Activated CD8-positive, alpha-beta T cell treated with anti-CD3 and anti-CD28 coated beads for 36 hours (primary cell): ENCODE results near the gene LRRC4B. TPM values are rescaled to one million over a fixed set of nuclear protein-coding genes. Genes with fewer than 3 reads are reported as not detected.

Source experiments
- ATAC-seq: fragments of 200-7000 bp; cut with Tn5 transposase; one replicate; pipeline ENCODE4 v1.10.0; 2021; ENCODE audit warnings: mild to moderate bottlenecking, moderate library complexity
- CTCF ChIA-PET: fragments of 350-600 bp; sonication (Branson Sonifier 250); formaldehyde crosslinking; loops from one replicate; lab custom pipeline; 2021; ENCODE audit warnings: antibody characterized with exemption; lab: Charles Lee
- POLR2A ChIA-PET: fragments of 350-600 bp; sonication (Branson Sonifier 250); formaldehyde crosslinking; loops from one replicate; lab custom pipeline; 2021; ENCODE audit warnings: antibody characterized with exemption; lab: Charles Lee
- DNase-seq: peaks from one replicate; pipeline ENCODE4 v3.0.0-alpha.2; 2020
- H3K27ac Mint-ChIP-seq: one replicate; pipeline ENCODE4 v1.8.0; 2021; ENCODE audit warnings: mild to moderate bottlenecking, mixed read lengths
- H3K27me3 Mint-ChIP-seq: one replicate; pipeline ENCODE4 v1.8.0; 2021; ENCODE audit warnings: mixed read lengths
- H3K36me3 Mint-ChIP-seq: one replicate; pipeline ENCODE4 v1.8.0; 2021; ENCODE audit warnings: low read depth, mixed read lengths
- H3K4me1 Mint-ChIP-seq: one replicate; pipeline ENCODE4 v1.8.0; 2021; ENCODE audit warnings: low read depth, mixed read lengths
- H3K4me3 Mint-ChIP-seq: one replicate; pipeline ENCODE4 v1.8.0; 2021; ENCODE audit warnings: mild to moderate bottlenecking, moderate library complexity, mixed read lengths
- H3K9me3 Mint-ChIP-seq: one replicate; pipeline ENCODE4 v1.8.0; 2021; ENCODE audit warnings: mixed read lengths
- intact Hi-C: fragments of 100-400 bp; cut with micrococcal nuclease; formaldehyde crosslinking; loops from one replicate; pipeline ENCODE4 v1.10.0; 2022
- total RNA-seq, 2 experiments: library from RNA; stranded (reverse); gene quantifications; one replicate each; pipeline ENCODE4 v1.2.3, GENCODE V29; 2021
- TF ChIP-seq, protein P1 (sequence below): fragments of 200-600 bp; IDR thresholded peaks from one replicate; pipeline ENCODE4 v1.8.0; 2022; ENCODE audit warnings: antibody characterized with exemption, mild to moderate bottlenecking

Gene LRRC4B
- total RNA-seq, 2 experiments from 2014 or later, result not detected

DNA sequence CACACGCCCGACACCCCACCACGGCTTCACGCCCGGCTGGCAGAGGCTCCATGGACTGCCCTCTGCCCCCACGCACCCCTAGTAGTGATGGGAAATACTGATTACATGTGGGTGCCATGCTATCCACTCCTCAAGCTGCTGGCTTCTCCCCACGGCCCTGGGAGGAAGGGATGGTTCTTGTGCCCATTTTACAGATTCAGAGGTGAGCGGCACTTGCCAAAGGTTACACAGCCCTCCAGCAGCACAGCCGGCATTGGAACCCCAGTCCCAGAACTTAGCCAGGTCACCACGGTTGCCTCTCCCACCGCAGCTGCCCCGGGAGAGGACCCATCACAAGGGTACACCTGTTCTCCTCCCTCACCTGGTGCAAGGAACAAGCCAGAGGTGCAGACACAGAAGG is 13.2 kb downstream of the LRRC4B start:
- Mint-ChIP-seq H3K4me1 (peaks cover 7% of the 10 kb centered on the region), H3K27ac (no peak overlapping the region), H3K4me3 (no peak overlapping the region), H3K36me3 (no peaks in the 10 kb centered on the region), H3K27me3 (peaks cover 55% of the 10 kb centered on the region), H3K9me3 (no peaks in the 10 kb centered on the region)
- no peak for ATAC-seq
- POLR2A ChIA-PET, result no interaction called here
- no peak for DNase-seq
- intact Hi-C loops, result no loop called here
- CTCF ChIA-PET, result interaction anchor here (1.3 to 4.9 kb wide), 5 partner anchors 13 to 354 kb away, joined by 4 to 60 read pairs (median 7); no protein-coding TSS in a partner anchor
- TF ChIP-seq, protein P1, sequence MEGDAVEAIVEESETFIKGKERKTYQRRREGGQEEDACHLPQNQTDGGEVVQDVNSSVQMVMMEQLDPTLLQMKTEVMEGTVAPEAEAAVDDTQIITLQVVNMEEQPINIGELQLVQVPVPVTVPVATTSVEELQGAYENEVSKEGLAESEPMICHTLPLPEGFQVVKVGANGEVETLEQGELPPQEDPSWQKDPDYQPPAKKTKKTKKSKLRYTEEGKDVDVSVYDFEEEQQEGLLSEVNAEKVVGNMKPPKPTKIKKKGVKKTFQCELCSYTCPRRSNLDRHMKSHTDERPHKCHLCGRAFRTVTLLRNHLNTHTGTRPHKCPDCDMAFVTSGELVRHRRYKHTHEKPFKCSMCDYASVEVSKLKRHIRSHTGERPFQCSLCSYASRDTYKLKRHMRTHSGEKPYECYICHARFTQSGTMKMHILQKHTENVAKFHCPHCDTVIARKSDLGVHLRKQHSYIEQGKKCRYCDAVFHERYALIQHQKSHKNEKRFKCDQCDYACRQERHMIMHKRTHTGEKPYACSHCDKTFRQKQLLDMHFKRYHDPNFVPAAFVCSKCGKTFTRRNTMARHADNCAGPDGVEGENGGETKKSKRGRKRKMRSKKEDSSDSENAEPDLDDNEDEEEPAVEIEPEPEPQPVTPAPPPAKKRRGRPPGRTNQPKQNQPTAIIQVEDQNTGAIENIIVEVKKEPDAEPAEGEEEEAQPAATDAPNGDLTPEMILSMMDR, result no peak

DNA sequence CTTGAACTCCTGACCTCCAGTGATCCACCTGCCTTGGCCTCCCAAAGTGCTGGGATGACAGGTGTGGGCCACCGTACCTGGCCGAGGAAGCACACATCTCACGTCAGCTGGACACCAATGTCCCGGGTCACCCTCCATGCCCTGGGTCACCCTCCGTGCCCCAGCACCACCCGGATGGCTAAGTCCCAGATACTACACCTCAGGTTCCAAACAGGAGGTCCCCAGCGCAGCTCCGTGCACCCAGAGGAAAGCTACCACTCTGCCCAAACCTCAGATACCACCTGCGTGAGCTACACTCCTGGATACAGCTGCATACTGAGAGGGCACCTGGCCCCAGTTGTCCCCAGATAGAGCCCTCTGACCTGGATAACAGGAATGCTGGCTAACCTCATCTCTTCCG is 14.0 kb downstream of the LRRC4B start:
- ATAC-seq, result no peak
- DNase-seq, result no peak
- CTCF ChIA-PET, result interaction anchor here (4.9 kb wide), 1 partner anchor 16 kb away, joined by 60 read pairs; no protein-coding TSS in a partner anchor
- POLR2A ChIA-PET, result no interaction called here
- H3K4me1 Mint-ChIP-seq, result peaks cover 7% of the 10 kb centered on the region
- no peaks in the 10 kb centered on the region for H3K9me3 Mint-ChIP-seq
- intact Hi-C loops, result no loop called here
- no peak overlapping the region for H3K4me3 Mint-ChIP-seq
- TF ChIP-seq, protein P1, result no peak
- no peak overlapping the region for H3K27ac Mint-ChIP-seq
- H3K36me3 Mint-ChIP-seq, result no peaks in the 10 kb centered on the region
- H3K27me3 Mint-ChIP-seq, result peaks cover 61% of the 10 kb centered on the region

DNA sequence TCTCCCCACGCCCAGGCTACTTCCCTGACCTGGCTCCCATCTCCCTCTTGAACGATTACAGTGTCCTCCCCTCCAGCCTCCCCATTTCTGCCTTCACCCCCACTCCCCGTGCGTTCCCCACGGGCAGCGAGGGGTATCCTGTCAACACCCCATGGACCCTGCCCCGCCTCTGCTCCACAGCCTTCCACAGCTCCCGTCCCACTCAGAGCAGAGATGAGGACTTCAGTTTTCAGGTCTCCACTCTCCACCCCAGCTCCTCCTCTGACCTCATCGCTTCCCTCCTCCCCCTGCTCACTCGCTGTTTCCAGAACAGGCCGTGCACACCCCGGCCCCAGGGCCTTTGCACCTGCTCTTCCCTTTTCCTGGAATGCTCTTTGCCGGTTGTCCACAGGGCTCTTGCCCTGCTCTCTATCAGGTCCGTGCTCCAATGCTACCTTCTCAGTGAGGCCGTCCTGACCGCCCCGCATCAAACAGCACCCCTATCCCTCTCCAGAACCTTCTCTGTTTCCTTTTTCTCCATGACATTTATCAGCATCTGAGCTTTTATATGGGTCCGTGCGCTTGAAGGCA is 15.0 kb downstream of the LRRC4B start:
- ATAC-seq, result no peak
- DNase-seq, result no peak
- peaks cover 7% of the 10 kb centered on the region for H3K4me1 Mint-ChIP-seq
- no peak overlapping the region for H3K27ac Mint-ChIP-seq
- H3K9me3 Mint-ChIP-seq, result no peaks in the 10 kb centered on the region
- ChIA-PET CTCF (interaction anchor here (4.9 kb wide), 1 partner anchor 15 kb away, joined by 60 read pairs; no protein-coding TSS in a partner anchor), POLR2A (no interaction called here)
- H3K36me3 Mint-ChIP-seq, result no peaks in the 10 kb centered on the region
- H3K27me3 Mint-ChIP-seq, result peaks cover 60% of the 10 kb centered on the region
- H3K4me3 Mint-ChIP-seq, result no peak overlapping the region
- TF ChIP-seq, protein P1, result no peak
- intact Hi-C loops, result no loop called here

DNA sequence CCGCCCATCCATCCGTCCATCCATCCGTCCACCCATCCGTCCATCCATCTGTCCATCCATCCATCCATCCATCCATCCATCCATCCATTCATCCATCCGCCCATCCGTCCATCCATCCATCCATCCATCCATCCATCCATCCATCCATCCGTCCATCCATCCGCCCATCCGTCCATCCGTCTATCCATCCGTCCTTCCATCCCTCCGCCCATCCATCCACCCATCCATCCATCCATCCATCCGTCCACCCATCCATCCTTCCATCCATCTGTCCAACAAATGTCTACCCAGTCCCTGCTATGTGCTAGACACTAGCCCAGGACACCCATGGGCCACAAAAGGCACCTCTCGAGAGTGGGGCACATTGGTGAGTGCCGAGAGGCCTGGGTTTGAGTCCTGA is 15.7 kb downstream of the LRRC4B start:
- Mint-ChIP-seq H3K27ac (no peak overlapping the region), H3K27me3 (peaks cover 56% of the 10 kb centered on the region), H3K36me3 (no peaks in the 10 kb centered on the region), H3K4me3 (no peak overlapping the region), H3K9me3 (no peaks in the 10 kb centered on the region), H3K4me1 (peaks cover 7% of the 10 kb centered on the region)
- TF ChIP-seq, protein P1, result no peak
- POLR2A ChIA-PET, result no interaction called here
- intact Hi-C loops, result no loop called here
- DNase-seq (no peak), ATAC-seq (no peak)
- CTCF ChIA-PET, result no interaction called here

DNA sequence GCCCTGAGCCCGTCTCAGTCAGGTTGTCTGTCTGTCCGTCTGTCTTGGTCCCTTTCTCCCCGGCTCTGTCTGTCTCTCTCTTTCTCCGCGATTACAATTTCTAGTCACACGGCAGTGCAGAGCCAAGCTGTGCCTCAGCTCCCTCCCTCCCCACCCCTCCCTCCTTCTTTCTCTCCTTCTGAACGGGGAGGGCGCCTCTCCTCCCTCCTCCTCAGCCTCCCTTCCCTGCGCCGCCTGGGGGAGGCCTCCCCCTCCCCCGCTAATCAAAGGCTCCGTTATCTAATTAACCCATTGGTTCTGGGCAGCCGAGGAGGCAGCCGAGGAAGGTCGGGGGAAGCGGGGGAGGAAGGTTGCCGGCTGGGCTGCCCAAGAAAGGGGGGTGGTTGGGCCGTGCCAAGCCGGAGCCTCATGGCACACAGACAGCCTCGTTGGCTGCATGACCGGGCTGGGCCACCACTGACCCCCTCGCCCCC is 16.5 kb downstream of the LRRC4B start:
- Mint-ChIP-seq H3K27me3 (peaks cover 52% of the 10 kb centered on the region), H3K9me3 (no peaks in the 10 kb centered on the region), H3K36me3 (no peaks in the 10 kb centered on the region), H3K4me3 (no peak overlapping the region), H3K4me1 (peaks cover 7% of the 10 kb centered on the region), H3K27ac (no peak overlapping the region)
- TF ChIP-seq, protein P1, result no peak
- CTCF ChIA-PET, result no interaction called here
- DNase-seq (no peak), ATAC-seq (no peak)
- intact Hi-C loops, result no loop called here
- POLR2A ChIA-PET, result no interaction called here
